Smooth muscle cell (in vitro differentiated cells): Measurements from ENCODE around the gene SASH1. TPM values are rescaled to one million over a fixed set of nuclear protein-coding genes. Genes with fewer than 3 reads are reported as not detected.

Experiments used
- DNase-seq: peaks from one replicate; lab custom pipeline; 2025; ENCODE audit not compliant: unreplicated experiment; lab: John Stamatoyannopoulos, UW
- H2AFZ ChIP-seq: fragments of 200-600 bp; sonication (generic); 2 replicates; pipeline ENCODE4 v1.6.0; 2016; ENCODE audit warnings: antibody characterized with exemption, low read depth, mild to moderate bottlenecking
- H3F3A ChIP-seq: fragments of 200-600 bp; sonication (generic); 2 replicates; pipeline ENCODE4 v1.6.0; 2017; ENCODE audit warnings: antibody characterized with exemption, low read depth
- H3K27ac ChIP-seq: fragments of 200-600 bp; sonication (generic); 2 replicates; pipeline ENCODE4 v1.5.1; 2016; ENCODE audit warnings: low read depth, mild to moderate bottlenecking
- H3K27me3 ChIP-seq: fragments of 200-600 bp; sonication (generic); 2 replicates; pipeline ENCODE4 v1.6.1; 2016; ENCODE audit warnings: low read depth, mild to moderate bottlenecking
- H3K36me3 ChIP-seq: fragments of 200-600 bp; sonication (generic); 2 replicates; pipeline ENCODE4 v1.5.1; 2016; ENCODE audit warnings: low read depth
- H3K4me1 ChIP-seq: fragments of 200-600 bp; sonication (generic); 2 replicates; pipeline ENCODE4 v1.5.1; 2016; ENCODE audit warnings: low read depth
- H3K4me2 ChIP-seq: fragments of 200-600 bp; sonication (generic); 2 replicates; pipeline ENCODE4 v1.6.0; 2016; ENCODE audit warnings: mild to moderate bottlenecking
- H3K4me3 ChIP-seq: fragments of 200-600 bp; sonication (generic); 2 replicates; pipeline ENCODE4 v1.5.1; 2016; ENCODE audit warnings: mild to moderate bottlenecking
- H3K79me2 ChIP-seq: fragments of 200-600 bp; sonication (generic); 2 replicates; pipeline ENCODE4 v1.6.0; 2016; ENCODE audit warnings: low read depth, mild to moderate bottlenecking
- H3K9ac ChIP-seq: fragments of 200-600 bp; sonication (generic); 2 replicates; pipeline ENCODE4 v1.6.0; 2016; ENCODE audit warnings: low read depth
- H3K9me3 ChIP-seq: fragments of 200-600 bp; sonication (generic); replicated peaks from 2 replicates; pipeline ENCODE4 v1.5.1; 2016; ENCODE audit warnings: low read depth
- H4K20me1 ChIP-seq: fragments of 200-600 bp; sonication (generic); 2 replicates; pipeline ENCODE4 v1.6.0; 2016; ENCODE audit warnings: low read depth
- WGBS: methylation state at CpG from one replicate; pipeline ENCODE4 v1.1.7; 2016; ENCODE audit warnings: low lambda C conversion rate; 5-methylcytosine and 5-hydroxymethylcytosine counted together
- polyA plus RNA-seq: library from polyadenylated mRNA; unstranded; fragments of >200 nt; fragmentation: Nextera tagmentation; extraction: Ambion mirVana; gene quantifications from 2 replicates; pipeline ENCODE4 v1.2.1, GENCODE V29; 2016
- total RNA-seq: library from RNA; depleted of rRNA; stranded (reverse); fragments of >200 nt; gene quantifications from 2 replicates; pipeline ENCODE4 v1.2.3, GENCODE V29; 2014
- TF ChIP-seq, protein P1 (sequence below): fragments of 200-600 bp; sonication (generic); IDR thresholded peaks from 2 replicates; pipeline ENCODE4 v1.5.1; 2017; ENCODE audit warnings: borderline replicate concordance, mild to moderate bottlenecking, antibody characterized with exemption; ENCODE audit not compliant: insufficient read depth, poor library complexity, severe bottlenecking

SASH1 gene
- total and polyA plus RNA-seq, 2 experiments from 2014 or later = 12.7 to 16.2 TPM

DNA sequence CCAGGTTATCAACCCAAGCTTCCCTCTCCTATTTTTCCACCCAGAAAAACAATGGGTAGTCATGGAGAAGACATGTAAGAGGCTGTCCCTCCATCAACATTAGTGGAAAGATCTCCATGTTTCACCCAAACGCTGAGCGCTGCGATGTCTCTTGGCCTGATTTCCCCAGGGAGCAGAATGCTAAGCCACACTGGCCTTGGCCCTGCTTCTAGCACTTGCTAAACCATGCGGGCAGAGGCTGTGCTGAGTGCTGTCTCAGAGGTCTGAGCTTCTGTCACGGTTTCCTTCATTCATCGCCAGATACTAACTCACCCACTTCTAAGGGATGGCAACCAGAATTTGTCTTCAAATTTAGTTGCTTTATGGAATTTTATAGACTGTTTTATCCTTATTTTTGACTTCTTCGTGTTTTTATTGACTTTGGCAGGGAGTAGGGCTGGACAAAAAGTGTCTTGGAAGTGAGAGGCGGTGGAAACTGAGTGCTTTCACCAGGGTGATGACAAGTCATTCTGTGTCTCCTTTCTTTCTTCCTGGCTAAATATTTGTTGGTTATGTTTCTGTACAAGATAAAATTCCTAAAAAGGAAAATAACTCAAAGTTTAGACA, 222.8 kb downstream of the SASH1 start:
- no peaks in the 10 kb centered on the region for H3K79me2 ChIP-seq
- peak overlapping the region; percentile 65 for H3K4me2 ChIP-seq
- no peaks in the 10 kb centered on the region for H3K4me1 ChIP-seq
- no peak overlapping the region for H3K4me3 ChIP-seq
- H3K27ac ChIP-seq = peak overlapping the region; percentile 89
- H2AFZ ChIP-seq = no peak overlapping the region
- H4K20me1 ChIP-seq = no peaks in the 10 kb centered on the region
- TF ChIP-seq, protein P1, sequence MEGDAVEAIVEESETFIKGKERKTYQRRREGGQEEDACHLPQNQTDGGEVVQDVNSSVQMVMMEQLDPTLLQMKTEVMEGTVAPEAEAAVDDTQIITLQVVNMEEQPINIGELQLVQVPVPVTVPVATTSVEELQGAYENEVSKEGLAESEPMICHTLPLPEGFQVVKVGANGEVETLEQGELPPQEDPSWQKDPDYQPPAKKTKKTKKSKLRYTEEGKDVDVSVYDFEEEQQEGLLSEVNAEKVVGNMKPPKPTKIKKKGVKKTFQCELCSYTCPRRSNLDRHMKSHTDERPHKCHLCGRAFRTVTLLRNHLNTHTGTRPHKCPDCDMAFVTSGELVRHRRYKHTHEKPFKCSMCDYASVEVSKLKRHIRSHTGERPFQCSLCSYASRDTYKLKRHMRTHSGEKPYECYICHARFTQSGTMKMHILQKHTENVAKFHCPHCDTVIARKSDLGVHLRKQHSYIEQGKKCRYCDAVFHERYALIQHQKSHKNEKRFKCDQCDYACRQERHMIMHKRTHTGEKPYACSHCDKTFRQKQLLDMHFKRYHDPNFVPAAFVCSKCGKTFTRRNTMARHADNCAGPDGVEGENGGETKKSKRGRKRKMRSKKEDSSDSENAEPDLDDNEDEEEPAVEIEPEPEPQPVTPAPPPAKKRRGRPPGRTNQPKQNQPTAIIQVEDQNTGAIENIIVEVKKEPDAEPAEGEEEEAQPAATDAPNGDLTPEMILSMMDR = no peak
- no peaks in the 10 kb centered on the region for H3K27me3 ChIP-seq
- no peaks in the 10 kb centered on the region for H3F3A ChIP-seq
- no peaks in the 10 kb centered on the region for H3K36me3 ChIP-seq
- H3K9ac ChIP-seq = no peak overlapping the region
- no peaks in the 10 kb centered on the region for H3K9me3 ChIP-seq
- WGBS = 79% methylated on average over 8 of the region's 8 CpGs
- DNase-seq = no peak

DNA sequence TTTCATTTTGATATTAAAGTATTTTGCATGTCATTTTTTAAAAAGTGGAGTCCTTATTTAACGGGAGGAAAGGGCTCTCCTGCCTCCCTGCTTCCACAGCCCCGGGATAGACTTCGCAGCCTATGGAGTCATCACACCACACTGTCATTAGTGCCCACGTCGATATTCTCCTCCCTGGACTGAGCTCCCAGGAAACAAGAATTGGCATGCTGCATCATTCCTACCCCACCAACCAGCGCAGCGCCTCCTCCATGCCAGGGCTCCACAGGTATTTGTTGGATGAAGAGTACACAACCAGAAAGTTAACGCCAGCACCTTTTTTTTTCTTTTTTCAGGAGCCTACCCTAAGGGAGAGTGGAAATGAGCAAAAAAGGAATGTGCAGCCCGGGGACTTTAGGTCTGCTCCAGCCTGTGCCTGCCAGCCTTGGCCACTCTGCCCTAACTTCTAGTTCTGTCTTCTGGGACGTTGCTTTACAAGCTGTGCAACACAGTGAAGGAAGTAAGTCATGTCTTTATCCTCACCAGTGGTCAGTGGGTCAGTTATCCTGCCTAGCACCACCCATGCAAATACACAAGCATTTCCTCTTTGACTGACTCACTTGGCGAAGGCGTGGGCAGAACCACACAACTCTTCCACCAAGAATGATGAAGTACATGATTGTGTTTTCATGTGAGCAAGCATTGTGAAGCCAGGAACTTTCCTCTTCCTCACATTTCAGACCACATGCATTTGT, 223.5 kb downstream of the SASH1 start:
- Histone ChIP-seq H3K36me3 (no peaks in the 10 kb centered on the region), H3K9me3 (no peaks in the 10 kb centered on the region), H3K9ac (peak overlapping the region; percentile 54), H4K20me1 (no peaks in the 10 kb centered on the region), H3F3A (no peaks in the 10 kb centered on the region), H3K4me2 (peak overlapping the region; percentile 65), H3K27me3 (no peaks in the 10 kb centered on the region), H3K79me2 (no peaks in the 10 kb centered on the region), H3K4me3 (no peak overlapping the region), H2AFZ (no peak overlapping the region), H3K4me1 (no peaks in the 10 kb centered on the region), H3K27ac (peak overlapping the region; percentile 89)
- TF ChIP-seq, protein P1 = no peak
- WGBS = 57% methylated on average over 12 of the region's 12 CpGs
- no peak for DNase-seq

DNA sequence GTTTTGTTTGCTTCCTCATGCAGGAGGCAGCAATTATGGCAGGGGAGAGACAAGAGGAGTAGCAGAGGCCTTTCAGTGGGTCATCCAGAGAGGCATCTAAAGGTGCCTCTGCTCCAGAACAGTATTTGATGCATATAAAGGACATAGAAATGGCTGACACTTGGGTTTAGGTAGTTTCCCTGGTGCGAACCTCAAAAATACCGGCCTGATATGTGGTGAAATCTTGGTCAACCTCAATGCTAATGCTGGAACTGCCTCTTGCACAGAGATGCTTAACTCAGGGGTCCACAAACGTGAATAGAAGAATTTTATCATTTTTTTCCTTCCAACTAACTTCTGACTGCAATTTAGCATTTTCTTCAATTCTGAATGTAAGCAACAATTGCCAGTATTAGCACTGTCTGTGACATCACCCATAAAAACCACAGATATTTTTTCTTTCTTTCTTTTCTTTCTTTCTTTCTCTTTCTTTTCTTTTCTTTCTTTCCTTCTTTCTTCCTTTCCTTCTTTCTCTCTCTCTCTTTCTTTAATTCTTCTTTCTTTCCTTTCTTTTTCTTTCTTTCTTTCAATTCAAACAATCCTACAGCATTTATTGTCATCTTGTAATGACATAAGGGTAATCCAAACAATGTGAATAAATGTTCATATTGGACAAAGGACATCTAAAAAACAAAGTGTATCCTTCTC, 224.2 kb downstream of the SASH1 start:
- H3K27me3 ChIP-seq = no peaks in the 10 kb centered on the region
- peak overlapping the region; percentile 54 for H3K9ac ChIP-seq
- H3K36me3 ChIP-seq = no peaks in the 10 kb centered on the region

More for the DNA sequence above, 224.2 kb downstream of the SASH1 start:
- no peak for DNase-seq
- Histone ChIP-seq H3K9me3 (no peaks in the 10 kb centered on the region), H3K4me2 (peak overlapping the region; percentile 30), H4K20me1 (no peaks in the 10 kb centered on the region), H3F3A (no peaks in the 10 kb centered on the region), H3K27ac (peak overlapping the region; percentile 89), H2AFZ (no peak overlapping the region), H3K79me2 (no peaks in the 10 kb centered on the region), H3K4me1 (no peaks in the 10 kb centered on the region), H3K4me3 (no peak overlapping the region)
- WGBS = 70% methylated on average over 3 of the region's 3 CpGs
- TF ChIP-seq, protein P1 = no peak
